ENCODE measurements around the gene ZNF592. TPM values are rescaled to one million over a fixed set of nuclear protein-coding genes. Genes with fewer than 3 reads are reported as not detected.

The ZNF592 gene
- total and polyA plus RNA-seq, 11 donors = 9.7 to 28.6 (median 21.2) TPM

DNA sequence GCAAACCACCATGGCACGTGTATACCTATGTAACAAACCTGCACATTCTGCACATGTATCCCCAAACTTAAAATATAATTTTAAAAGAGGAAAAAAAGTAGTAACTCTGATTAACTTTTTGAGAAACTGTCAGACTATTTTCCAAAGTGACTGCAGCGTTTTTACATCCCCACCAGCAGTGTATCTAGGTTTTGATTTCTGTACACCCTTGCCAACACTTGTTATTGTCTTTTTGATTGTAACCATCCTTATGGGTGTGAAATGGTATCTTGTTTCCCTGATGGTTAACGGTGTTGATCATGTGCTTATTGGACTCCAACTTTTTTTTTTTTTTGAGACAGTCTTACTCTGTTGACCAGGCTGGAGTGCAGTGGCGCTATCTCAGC lies 45.8 kb downstream of the ZNF592 start:
- 89 to 92% (median 90%) methylated on average over 4 of the region's 4 CpGs for WGBS, 4 donors
- intact Hi-C loops (cut with DNase I) = loop anchor here in 1 of 10 donors (10.0 kb wide), 1 partner anchor 109 kb away; no protein-coding TSS in a partner anchor
- ATAC-seq = no peak
- TF ChIP-seq, protein P1, sequence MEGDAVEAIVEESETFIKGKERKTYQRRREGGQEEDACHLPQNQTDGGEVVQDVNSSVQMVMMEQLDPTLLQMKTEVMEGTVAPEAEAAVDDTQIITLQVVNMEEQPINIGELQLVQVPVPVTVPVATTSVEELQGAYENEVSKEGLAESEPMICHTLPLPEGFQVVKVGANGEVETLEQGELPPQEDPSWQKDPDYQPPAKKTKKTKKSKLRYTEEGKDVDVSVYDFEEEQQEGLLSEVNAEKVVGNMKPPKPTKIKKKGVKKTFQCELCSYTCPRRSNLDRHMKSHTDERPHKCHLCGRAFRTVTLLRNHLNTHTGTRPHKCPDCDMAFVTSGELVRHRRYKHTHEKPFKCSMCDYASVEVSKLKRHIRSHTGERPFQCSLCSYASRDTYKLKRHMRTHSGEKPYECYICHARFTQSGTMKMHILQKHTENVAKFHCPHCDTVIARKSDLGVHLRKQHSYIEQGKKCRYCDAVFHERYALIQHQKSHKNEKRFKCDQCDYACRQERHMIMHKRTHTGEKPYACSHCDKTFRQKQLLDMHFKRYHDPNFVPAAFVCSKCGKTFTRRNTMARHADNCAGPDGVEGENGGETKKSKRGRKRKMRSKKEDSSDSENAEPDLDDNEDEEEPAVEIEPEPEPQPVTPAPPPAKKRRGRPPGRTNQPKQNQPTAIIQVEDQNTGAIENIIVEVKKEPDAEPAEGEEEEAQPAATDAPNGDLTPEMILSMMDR (IDR thresholded peaks at IDR 0.05) = no peak
- TF ChIP-seq POLR2A (IDR thresholded peaks at IDR 0.05) = no peak
- H3K9me3 ChIP-seq = no peaks in the 10 kb centered on the region
- peaks cover 0 to 86% (median 66%) of the 10 kb centered on the region in 9 donors for H3K36me3 ChIP-seq
- H3K4me1 ChIP-seq = peaks cover 0 to 9% (median 0%) of the 10 kb centered on the region in 12 donors
- no peak for DNase-seq
- H3K27ac ChIP-seq = no peak overlapping the region
- H3K27me3 ChIP-seq = no peaks in the 10 kb centered on the region
- no peak overlapping the region for H3K4me3 ChIP-seq

DNA sequence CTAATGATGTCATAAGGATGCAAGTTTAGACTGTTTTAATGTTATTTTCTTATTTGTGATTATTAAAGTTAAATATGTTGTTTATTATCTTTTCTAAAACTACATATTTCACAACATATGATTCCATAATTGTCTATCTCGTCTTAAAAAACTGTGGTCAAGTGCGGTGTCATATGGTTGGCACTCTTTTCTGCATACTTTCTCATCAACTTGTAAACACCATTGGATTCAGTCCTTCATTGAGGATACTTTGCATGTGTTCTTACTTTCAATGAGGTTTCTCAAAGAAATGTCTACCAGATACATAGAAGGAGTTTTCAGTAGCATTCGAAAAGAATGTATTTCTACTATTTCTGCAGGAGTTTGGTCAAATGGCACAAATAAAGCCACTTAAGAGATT lies 46.8 kb downstream of the ZNF592 start:
- Histone ChIP-seq H3K36me3 (peaks cover 3 to 95% (median 76%) of the 10 kb centered on the region in 9 donors), H3K4me3 (no peak overlapping the region), H3K27ac (no peak overlapping the region), H3K4me1 (peaks cover 0 to 8% (median 0%) of the 10 kb centered on the region in 12 donors), H3K9me3 (no peaks in the 10 kb centered on the region), H3K27me3 (no peaks in the 10 kb centered on the region)
- ATAC-seq = no peak
- no peak for DNase-seq
- intact Hi-C loops (cut with DNase I) = loop anchor here in 1 of 10 donors (10.0 kb wide), 1 partner anchor 110 kb away; no protein-coding TSS in a partner anchor
- WGBS, 4 donors = 85 to 90% (median 86%) methylated on average over 3 of the region's 3 CpGs
- TF ChIP-seq, protein P1 (IDR thresholded peaks at IDR 0.05) = no peak
- no peak for TF ChIP-seq POLR2A (IDR thresholded peaks at IDR 0.05)

DNA sequence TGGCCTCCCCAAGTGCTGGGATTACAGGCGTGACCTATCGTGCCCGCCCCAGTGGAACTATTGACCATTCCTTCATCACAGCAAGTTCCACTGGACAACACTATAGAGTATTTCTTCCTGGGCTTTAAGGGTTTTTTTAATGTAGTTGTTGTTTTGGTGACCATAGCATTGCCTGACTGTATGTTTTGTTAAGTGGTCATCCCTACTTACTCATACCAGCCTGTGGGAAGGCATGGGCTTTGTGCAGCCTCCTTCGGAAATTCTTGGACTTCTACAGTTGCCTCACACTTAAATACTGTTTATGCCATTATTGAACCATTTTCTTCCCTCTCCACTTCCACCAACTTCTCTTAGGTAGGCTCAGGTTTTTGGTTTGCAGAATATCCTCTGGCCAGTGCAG lies 48.8 kb downstream of the ZNF592 start:
- H3K4me3 ChIP-seq = no peak overlapping the region
- peaks cover 3 to 97% (median 79%) of the 10 kb centered on the region in 9 donors for H3K36me3 ChIP-seq
- H3K9me3 ChIP-seq = no peaks in the 10 kb centered on the region
- 90 to 99% (median 96%) methylated on average over 4 of the region's 4 CpGs for WGBS, 4 donors
- no peak for DNase-seq
- ATAC-seq = no peak
- intact Hi-C loops (cut with DNase I) = loop anchor here in 1 of 10 donors (10.0 kb wide), 1 partner anchor 112 kb away; no protein-coding TSS in a partner anchor
- TF ChIP-seq, protein P1 (IDR thresholded peaks at IDR 0.05) = no peak
- no peak for TF ChIP-seq POLR2A (IDR thresholded peaks at IDR 0.05)
- peaks cover 0 to 8% (median 0%) of the 10 kb centered on the region in 12 donors for H3K4me1 ChIP-seq
- H3K27me3 ChIP-seq = no peaks in the 10 kb centered on the region
- H3K27ac ChIP-seq = no peak overlapping the region

DNA sequence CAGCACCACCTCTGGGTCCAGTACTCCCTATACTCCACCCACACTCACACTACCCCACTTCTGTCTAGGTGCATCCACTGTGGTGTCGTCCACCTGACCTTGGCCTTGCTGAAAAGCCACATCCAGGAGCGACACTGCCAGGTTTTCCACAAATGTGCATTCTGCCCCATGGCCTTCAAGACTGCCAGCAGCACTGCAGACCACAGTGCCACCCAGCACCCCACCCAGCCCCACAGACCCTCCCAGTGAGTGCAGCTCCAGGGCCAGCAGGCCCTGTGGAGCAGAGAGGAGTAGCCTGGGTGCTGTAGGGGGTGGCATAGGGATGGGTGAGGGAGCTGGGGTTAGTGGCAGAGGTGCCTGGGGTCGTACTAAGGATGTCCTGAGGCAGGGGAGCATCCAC lies 49.4 kb downstream of the ZNF592 start:
- ATAC-seq (no peak), DNase-seq (no peak)
- TF ChIP-seq, protein P1 (IDR thresholded peaks at IDR 0.05) = no peak

More for the DNA sequence above, 49.4 kb downstream of the ZNF592 start:
- intact Hi-C loops (cut with DNase I) = loop anchor here in 1 of 10 donors (10.0 kb wide), 1 partner anchor 113 kb away; no protein-coding TSS in a partner anchor
- 94 to 97% (median 96%) methylated on average over 3 of the region's 3 CpGs for WGBS, 4 donors
- no peaks in the 10 kb centered on the region for H3K27me3 ChIP-seq
- peaks cover 3 to 97% (median 79%) of the 10 kb centered on the region in 9 donors for H3K36me3 ChIP-seq
- no peak overlapping the region for H3K4me3 ChIP-seq
- H3K4me1 ChIP-seq = peaks cover 0 to 8% (median 0%) of the 10 kb centered on the region in 12 donors
- H3K27ac ChIP-seq = no peak overlapping the region
- no peaks in the 10 kb centered on the region for H3K9me3 ChIP-seq

Measured in heart left ventricle (tissue), 16 donors.